Mammary microvascular endothelial cell (primary cell): ENCODE results near the gene COQ5. TPM values are rescaled to one million over a fixed set of nuclear protein-coding genes. Genes with fewer than 3 reads are reported as not detected.

ENCODE experiments used
- total RNA-seq: library from RNA; depleted of rRNA; stranded (reverse); fragments of >200 nt; gene quantifications from 2 replicates; pipeline ENCODE4 v1.2.3, GENCODE V29; 2015

The COQ5 gene
- total RNA-seq, result 34.0 and 35.1 TPM in 2 replicates

GRCh38 chr12:120528861-120529525 lies at the start of gene COQ5:
Gene COQ5, minus strand, starts transcription at chr12:120529158. Its CDS starts 17 bp downstream, at chr12:120529141.

GRCh38 chr12:120534203-120534702 lies 5.3 kb upstream of the COQ5 start, which contains the start of gene RNF10:
Gene RNF10, plus strand, starts transcription at chr12:120534356. Its CDS starts 456 bp downstream, at chr12:120534812.

GRCh38 chr12:120495731-120496412 lies 33.1 kb downstream of the COQ5 start, which contains the start of gene DYNLL1:
Gene DYNLL1, plus strand, starts transcription at chr12:120496113. Its CDS starts 309 bp downstream, at chr12:120496422.

GRCh38 chr12:120469450-120470149 lies 59.4 kb downstream of the COQ5 start, which contains the start of gene SRSF9:
Gene SRSF9, minus strand, starts transcription at chr12:120469748. Its CDS starts 139 bp downstream, at chr12:120469609.

Other genes starting within 250 kb of the COQ5 start
- under 0.01 TPM in 2 replicates for gene RNU4-2, start 237.3 kb downstream of the COQ5 start, total RNA-seq
- under 0.01 TPM in 2 replicates for gene RNU4-1, start 235.9 kb downstream of the COQ5 start, total RNA-seq
- 0.59 and 0.67 TPM in 2 replicates for gene SIRT4, start 226.8 kb downstream of the COQ5 start, total RNA-seq
- not detected in 2 replicates for gene PLA2G1B, start 201.4 kb downstream of the COQ5 start, total RNA-seq
- gene MSI1, start 160.0 kb downstream of the COQ5 start, total RNA-seq, result not detected in 2 replicates
- 527 and 626 TPM in 2 replicates for gene COX6A1, start 91.0 kb downstream of the COQ5 start, total RNA-seq
- 75.9 and 81.4 TPM in 2 replicates for gene TRIAP1, start 82.8 kb downstream of the COQ5 start, total RNA-seq
- 17.2 and 19.0 TPM in 2 replicates for gene GATC, start 82.7 kb downstream of the COQ5 start, total RNA-seq
- 104 and 109 TPM in 2 replicates for gene SRSF9, start 59.4 kb downstream of the COQ5 start, total RNA-seq
- gene DYNLL1, start 33.0 kb downstream of the COQ5 start, total RNA-seq, result 569 and 585 TPM in 2 replicates
- 110 and 160 TPM in 2 replicates for gene RNF10, start 5.2 kb upstream of the COQ5 start, total RNA-seq
- 29.0 and 36.6 TPM in 2 replicates for gene POP5, start 52.2 kb upstream of the COQ5 start, total RNA-seq
- gene CABP1, start 111.5 kb upstream of the COQ5 start, total RNA-seq, result not detected in 2 replicates
- 82.7 and 90.1 TPM in 2 replicates for gene MLEC, start 158.0 kb upstream of the COQ5 start, total RNA-seq
- 14.7 and 20.8 TPM in 2 replicates for gene UNC119B, start 181.3 kb upstream of the COQ5 start, total RNA-seq
- 21.8 and 26.2 TPM in 2 replicates for gene ACADS, start 196.7 kb upstream of the COQ5 start, total RNA-seq